ENCODE measurements around the gene PLA2G2F.

PLA2G2F gene

DNA sequence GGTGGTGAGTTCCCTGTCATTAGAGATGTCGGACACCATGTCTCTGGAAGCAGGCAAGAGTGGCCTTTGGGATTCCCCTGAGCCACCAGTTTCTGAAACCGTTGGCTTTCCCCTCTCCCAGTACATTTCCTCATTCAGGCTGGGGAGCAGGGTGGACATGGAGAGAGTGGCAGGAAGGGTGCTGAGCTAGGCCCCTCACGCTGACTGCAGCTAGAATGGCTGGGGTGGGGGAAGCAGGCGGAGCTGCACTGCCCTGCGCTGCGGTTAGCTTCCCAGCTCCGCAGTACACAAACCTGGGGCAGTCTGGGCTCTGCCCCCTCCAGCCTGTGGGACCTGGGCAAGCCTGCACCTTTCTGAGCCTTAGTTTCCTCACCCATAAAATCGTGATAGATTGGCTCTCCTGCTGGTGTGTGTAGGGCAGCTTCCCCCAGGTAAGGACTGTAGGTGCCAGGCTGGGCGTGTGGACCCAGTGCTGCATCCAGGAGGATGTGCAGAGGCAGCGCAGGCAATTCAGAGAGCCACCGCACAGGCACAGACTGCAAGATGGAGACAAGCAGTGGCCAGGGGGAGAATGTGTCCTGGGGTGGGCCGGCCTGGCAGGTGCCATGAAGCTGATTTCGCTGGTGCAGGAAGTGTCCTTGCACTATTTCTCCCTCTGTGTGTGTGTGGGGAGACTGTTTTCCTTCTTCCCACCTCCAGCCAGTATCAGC, 3.0 kb downstream of the PLA2G2F start:
- TF ChIP-seq SIN3A (IDR thresholded peaks at IDR 0.05; ENCODE audit: borderline replicate concordance, insufficient read depth, low read length) (no peak), POLR2AphosphoS5 (IDR thresholded peaks at IDR 0.05; ENCODE audit: low read depth, low read length) (no peak), TAF1 (IDR thresholded peaks at IDR 0.05; ENCODE audit: borderline replicate concordance, insufficient read depth, low read length) (no peak), FOXP2 (optimal IDR thresholded peaks at IDR 0.05; ENCODE audit: borderline replicate concordance, extremely low read depth, extremely low read length, insufficient read depth) (no peak)
- TF ChIP-seq, protein P1, sequence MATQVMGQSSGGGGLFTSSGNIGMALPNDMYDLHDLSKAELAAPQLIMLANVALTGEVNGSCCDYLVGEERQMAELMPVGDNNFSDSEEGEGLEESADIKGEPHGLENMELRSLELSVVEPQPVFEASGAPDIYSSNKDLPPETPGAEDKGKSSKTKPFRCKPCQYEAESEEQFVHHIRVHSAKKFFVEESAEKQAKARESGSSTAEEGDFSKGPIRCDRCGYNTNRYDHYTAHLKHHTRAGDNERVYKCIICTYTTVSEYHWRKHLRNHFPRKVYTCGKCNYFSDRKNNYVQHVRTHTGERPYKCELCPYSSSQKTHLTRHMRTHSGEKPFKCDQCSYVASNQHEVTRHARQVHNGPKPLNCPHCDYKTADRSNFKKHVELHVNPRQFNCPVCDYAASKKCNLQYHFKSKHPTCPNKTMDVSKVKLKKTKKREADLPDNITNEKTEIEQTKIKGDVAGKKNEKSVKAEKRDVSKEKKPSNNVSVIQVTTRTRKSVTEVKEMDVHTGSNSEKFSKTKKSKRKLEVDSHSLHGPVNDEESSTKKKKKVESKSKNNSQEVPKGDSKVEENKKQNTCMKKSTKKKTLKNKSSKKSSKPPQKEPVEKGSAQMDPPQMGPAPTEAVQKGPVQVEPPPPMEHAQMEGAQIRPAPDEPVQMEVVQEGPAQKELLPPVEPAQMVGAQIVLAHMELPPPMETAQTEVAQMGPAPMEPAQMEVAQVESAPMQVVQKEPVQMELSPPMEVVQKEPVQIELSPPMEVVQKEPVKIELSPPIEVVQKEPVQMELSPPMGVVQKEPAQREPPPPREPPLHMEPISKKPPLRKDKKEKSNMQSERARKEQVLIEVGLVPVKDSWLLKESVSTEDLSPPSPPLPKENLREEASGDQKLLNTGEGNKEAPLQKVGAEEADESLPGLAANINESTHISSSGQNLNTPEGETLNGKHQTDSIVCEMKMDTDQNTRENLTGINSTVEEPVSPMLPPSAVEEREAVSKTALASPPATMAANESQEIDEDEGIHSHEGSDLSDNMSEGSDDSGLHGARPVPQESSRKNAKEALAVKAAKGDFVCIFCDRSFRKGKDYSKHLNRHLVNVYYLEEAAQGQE (IDR thresholded peaks at IDR 0.05; ENCODE audit: insufficient read depth in 1 of 2, low read depth in 2 of 2, low read length in 2 of 2): no peak

DNA sequence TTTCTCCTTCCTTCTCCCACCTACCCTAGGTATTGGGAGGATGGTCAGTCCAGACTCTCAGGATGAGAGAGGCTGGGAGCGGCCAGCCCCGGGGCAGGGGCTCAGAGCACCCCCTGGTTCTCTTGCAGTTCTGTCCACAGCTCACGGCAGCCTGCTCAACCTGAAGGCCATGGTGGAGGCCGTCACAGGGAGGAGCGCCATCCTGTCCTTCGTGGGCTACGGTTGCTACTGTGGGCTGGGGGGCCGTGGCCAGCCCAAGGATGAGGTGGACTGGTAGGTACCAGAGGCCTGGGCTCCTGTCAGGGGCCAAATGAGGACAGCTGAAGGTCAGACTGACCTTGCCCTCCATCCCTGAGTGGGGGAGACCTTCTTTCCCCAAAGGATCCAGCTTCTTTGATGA, 4.2 kb downstream of the PLA2G2F start:
- TF ChIP-seq SIN3A (IDR thresholded peaks at IDR 0.05; ENCODE audit: borderline replicate concordance, insufficient read depth, low read length) (no peak), POLR2AphosphoS5 (IDR thresholded peaks at IDR 0.05; ENCODE audit: low read depth, low read length) (no peak), FOXP2 (optimal IDR thresholded peaks at IDR 0.05; ENCODE audit: borderline replicate concordance, extremely low read depth, extremely low read length, insufficient read depth) (no peak), TAF1 (IDR thresholded peaks at IDR 0.05; ENCODE audit: borderline replicate concordance, insufficient read depth, low read length) (no peak)
- TF ChIP-seq, protein P1 (IDR thresholded peaks at IDR 0.05; ENCODE audit: insufficient read depth in 1 of 2, low read depth in 2 of 2, low read length in 2 of 2): no peak

DNA sequence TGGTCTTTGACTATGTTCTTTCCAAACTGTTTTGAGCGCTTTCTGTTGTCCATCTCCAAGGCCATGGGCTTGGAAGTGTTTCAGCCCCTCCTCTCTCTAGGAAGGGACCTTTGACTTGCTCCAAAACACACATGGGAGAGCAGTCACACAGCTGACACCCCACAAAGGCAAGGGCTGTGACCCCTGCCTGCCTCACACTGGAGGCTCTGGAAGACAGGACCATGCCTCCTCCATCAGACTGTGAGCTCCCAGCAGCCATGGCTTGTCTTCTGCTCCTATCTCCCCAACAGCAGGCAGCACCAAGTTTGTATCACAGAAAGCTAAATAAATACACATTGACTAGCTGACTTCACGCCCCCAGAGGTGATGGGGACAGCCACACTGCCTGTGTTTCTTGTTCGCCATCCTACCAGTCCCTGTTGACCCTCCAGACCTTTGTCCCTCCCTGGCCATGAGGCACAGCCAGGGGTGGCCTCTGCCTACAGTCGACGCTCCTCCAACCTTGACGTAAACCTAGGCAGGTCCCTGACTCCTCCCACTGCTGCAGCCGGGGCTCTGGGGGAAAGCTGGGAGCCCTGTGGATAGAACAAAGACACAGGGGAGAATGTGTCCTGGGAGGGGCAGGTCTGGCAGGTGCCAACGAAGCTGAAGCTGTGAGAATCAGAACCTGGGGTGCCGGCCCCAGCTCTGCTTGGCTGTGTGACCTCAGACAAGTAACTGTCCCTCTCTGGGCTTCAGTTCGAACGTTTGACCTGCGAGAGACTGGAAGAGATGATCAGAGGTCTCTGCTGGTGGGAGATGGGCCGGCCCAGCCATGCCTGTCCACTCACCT, 4.8 kb downstream of the PLA2G2F start:
- TF ChIP-seq, protein P1 (IDR thresholded peaks at IDR 0.05; ENCODE audit: insufficient read depth in 1 of 2, low read depth in 2 of 2, low read length in 2 of 2): no peak
- TF ChIP-seq SIN3A (IDR thresholded peaks at IDR 0.05; ENCODE audit: borderline replicate concordance, insufficient read depth, low read length): no peak
- TF ChIP-seq POLR2AphosphoS5 (IDR thresholded peaks at IDR 0.05; ENCODE audit: low read depth, low read length): no peak
- TF ChIP-seq FOXP2 (optimal IDR thresholded peaks at IDR 0.05; ENCODE audit: borderline replicate concordance, extremely low read depth, extremely low read length, insufficient read depth): no peak
- no peak for TF ChIP-seq TAF1 (IDR thresholded peaks at IDR 0.05; ENCODE audit: borderline replicate concordance, insufficient read depth, low read length)

DNA sequence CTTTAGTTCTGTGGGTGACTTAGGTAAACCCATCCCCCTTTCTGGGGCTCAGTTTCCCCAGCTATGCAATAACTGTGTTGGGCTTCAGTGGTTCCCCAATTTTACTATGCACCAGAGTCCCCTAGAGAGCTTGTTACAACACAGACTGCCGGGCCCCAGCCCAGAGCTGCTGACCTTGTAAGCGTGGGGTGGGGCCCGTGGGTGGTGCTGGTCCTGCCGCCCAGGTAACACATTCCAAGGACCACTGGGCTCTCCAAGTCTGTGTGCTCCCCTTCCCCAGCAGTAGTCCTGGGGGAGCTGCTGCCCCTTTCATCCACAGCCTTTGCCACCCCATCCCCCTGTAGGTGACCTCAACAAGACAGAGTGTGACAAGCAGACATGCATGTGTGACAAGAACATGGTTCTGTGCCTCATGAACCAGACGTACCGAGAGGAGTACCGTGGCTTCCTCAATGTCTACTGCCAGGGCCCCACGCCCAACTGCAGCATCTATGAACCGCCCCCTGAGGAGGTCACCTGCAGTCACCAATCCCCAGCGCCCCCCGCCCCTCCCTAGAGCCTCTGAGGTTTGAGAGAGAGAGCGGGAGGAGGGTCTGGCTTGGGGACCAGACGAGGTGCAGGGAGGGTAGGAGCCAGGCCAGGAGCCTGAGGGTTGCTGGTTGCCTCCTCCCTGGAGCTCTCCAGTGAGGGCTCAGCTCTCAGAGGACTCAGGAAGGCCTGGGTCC, 8.9 kb downstream of the PLA2G2F start:
- TF ChIP-seq, protein P1 (IDR thresholded peaks at IDR 0.05; ENCODE audit: insufficient read depth in 1 of 2, low read depth in 2 of 2, low read length in 2 of 2): no peak
- no peak for TF ChIP-seq FOXP2 (optimal IDR thresholded peaks at IDR 0.05; ENCODE audit: borderline replicate concordance, extremely low read depth, extremely low read length, insufficient read depth)
- TF ChIP-seq POLR2AphosphoS5 (IDR thresholded peaks at IDR 0.05; ENCODE audit: low read depth, low read length): no peak
- TF ChIP-seq TAF1 (IDR thresholded peaks at IDR 0.05; ENCODE audit: borderline replicate concordance, insufficient read depth, low read length): no peak
- no peak for TF ChIP-seq SIN3A (IDR thresholded peaks at IDR 0.05; ENCODE audit: borderline replicate concordance, insufficient read depth, low read length)

Data from PFSK-1 (cell line).